IMR-90 (cell line): Measurements from ENCODE around the gene PLEK2.

ENCODE experiments used
- BHLHE40 ChIP-seq: fragments of 150-350 bp; IDR thresholded peaks from 2 replicates; pipeline ENCODE4 v1.6.1; 2016; ENCODE audit warnings: mild to moderate bottlenecking, low read depth, low read length
- CEBPB ChIP-seq: IDR thresholded peaks from 2 replicates; pipeline ENCODE4 v1.6.1; 2012; ENCODE audit warnings: low read depth, low read length, improper control_type of control experiment
- CTCF ChIP-seq: conservative IDR thresholded peaks from 2 replicates; pipeline ENCODE4 v1.5.1; 2012; ENCODE audit warnings: mild to moderate bottlenecking, low read depth, low read length, improper control_type of control experiment
- MAFK ChIP-seq: IDR thresholded peaks from 2 replicates; pipeline ENCODE4 v1.6.1; 2012; ENCODE audit warnings: low read depth, low read length, improper control_type of control experiment
- MAZ ChIP-seq: IDR thresholded peaks from 2 replicates; pipeline ENCODE4 v1.6.1; 2012; ENCODE audit warnings: low read depth, mild to moderate bottlenecking, low read length, improper control_type of control experiment, moderate library complexity, borderline replicate concordance
- POLR2A ChIP-seq: IDR thresholded peaks from 2 replicates; pipeline ENCODE4 v1.6.1; 2012; ENCODE audit warnings: mild to moderate bottlenecking, low read depth, low read length
- RAD21 ChIP-seq: IDR thresholded peaks from 2 replicates; pipeline ENCODE4 v1.6.1; 2012; ENCODE audit warnings: low read length, improper control_type of control experiment
- USF2 ChIP-seq: fragments of 150-350 bp; IDR thresholded peaks from 2 replicates; pipeline ENCODE4 v1.6.1; 2017; ENCODE audit warnings: mild to moderate bottlenecking, antibody characterized with exemption, low read length, low read depth

- TF ChIP-seq POLR2A (no peak), CTCF (no peak), MAZ (no peak), CEBPB (no peak), RAD21 (no peak), USF2 (peak; percentile 53; the same call in 1 of the 2 replicates), MAFK (no peak), BHLHE40 (no peak)
Measured at GRCh38 chr14:67461341-67461985, 49.5 kb upstream of the PLEK2 start.
